Right kidney (tissue), 9 donors: ENCODE results near the gene NBL1.

ENCODE experiments used
- DNase-seq: peaks from one replicate; pipeline ENCODE4 v3.0.0-alpha.2; 2016
- long read RNA-seq, 8 donors: transcript quantifications; one replicate each; lab custom pipeline, GENCODE V29; 2026

NBL1 gene
- long read RNA-seq, donor 1, transcript NBL1-202 (4 exons, 2,172 nt): major isoform, 12 of 12 reads
- long read RNA-seq, donor 1, partial matches to known transcripts: 0 of 12 reads
- long read RNA-seq, donor 1, other reads (novel, unspliced or antisense): 0 of 12 reads
- long read RNA-seq, donor 2, transcript NBL1-202 (4 exons, 2,172 nt): major isoform, 7 of 7 reads
- long read RNA-seq, donor 2, partial matches to known transcripts: 0 of 7 reads
- long read RNA-seq, donor 2, other reads (novel, unspliced or antisense): 0 of 7 reads
- long read RNA-seq, donor 3, partial matches to known transcripts: 0 of 2 reads
- long read RNA-seq, donor 3, other reads (novel, unspliced or antisense): 0 of 2 reads
- long read RNA-seq, donor 4, partial matches to known transcripts: 0 of 2 reads
- long read RNA-seq, donor 4, other reads (novel, unspliced or antisense): 0 of 2 reads
- long read RNA-seq, donor 5, transcript NBL1-202 (4 exons, 2,172 nt): major isoform, 9 of 9 reads
- long read RNA-seq, donor 5, partial matches to known transcripts: 0 of 9 reads
- long read RNA-seq, donor 5, other reads (novel, unspliced or antisense): 0 of 9 reads
- long read RNA-seq, donor 6, transcript NBL1-202 (4 exons, 2,172 nt): major isoform, 16 of 17 reads
- long read RNA-seq, donor 6, partial matches to known transcripts: 0 of 17 reads
- long read RNA-seq, donor 6, other reads (novel, unspliced or antisense): 0 of 17 reads
- long read RNA-seq, donor 7, transcript NBL1-202 (4 exons, 2,172 nt): major isoform, 7 of 7 reads
- long read RNA-seq, donor 7, partial matches to known transcripts: 0 of 7 reads
- long read RNA-seq, donor 7, other reads (novel, unspliced or antisense): 0 of 7 reads
- long read RNA-seq, donor 8, partial matches to known transcripts: 0 of 4 reads
- long read RNA-seq, donor 8, other reads (novel, unspliced or antisense): 0 of 4 reads

GRCh38 chr1:19643602-19644394 is at the start of gene NBL1:
TSS of gene NBL1 (plus strand) at chr1:19644311. CDS start at chr1:19655031, 10,720 bp downstream.
- DNase-seq: peak; percentile 68

- peak; percentile 91 for DNase-seq
Observed at GRCh38 chr1:19596065-19596713, 47.9 kb upstream of the NBL1 start.

GRCh38 chr1:19596714-19597495 is 47.2 kb upstream of the NBL1 start:
- DNase-seq: peak; percentile 93

- no peak for DNase-seq
Observed at GRCh38 chr1:19597496-19598309, 46.4 kb upstream of the NBL1 start.

GRCh38 chr1:19599810-19600209 is 44.3 kb upstream of the NBL1 start:
- DNase-seq: no peak

GRCh38 chr1:19602486-19602885 is 41.6 kb upstream of the NBL1 start:
- no peak for DNase-seq

GRCh38 chr1:19605967-19606366 is 38.1 kb upstream of the NBL1 start:
- DNase-seq: no peak

GRCh38 chr1:19606817-19607642 is 37.1 kb upstream of the NBL1 start:
- no peak for DNase-seq

- DNase-seq: no peak
Observed at GRCh38 chr1:19608232-19608631, 35.9 kb upstream of the NBL1 start.

- no peak for DNase-seq
Observed at GRCh38 chr1:19610282-19610981, 33.7 kb upstream of the NBL1 start.

GRCh38 chr1:19612530-19612929 is 31.6 kb upstream of the NBL1 start:
- no peak for DNase-seq

- DNase-seq: no peak
Observed at GRCh38 chr1:19613171-19613703, 30.9 kb upstream of the NBL1 start.

- DNase-seq: no peak
Observed at GRCh38 chr1:19615438-19615837, 28.7 kb upstream of the NBL1 start.

GRCh38 chr1:19616489-19616888 is 27.6 kb upstream of the NBL1 start:
- DNase-seq: no peak

- DNase-seq: no peak
Observed at GRCh38 chr1:19617376-19617775, 26.7 kb upstream of the NBL1 start.

- no peak for DNase-seq
Observed at GRCh38 chr1:19618428-19618827, 25.7 kb upstream of the NBL1 start.

GRCh38 chr1:19619697-19620384 is 24.3 kb upstream of the NBL1 start:
- DNase-seq: no peak

- DNase-seq: no peak
Observed at GRCh38 chr1:19620786-19621185, 23.3 kb upstream of the NBL1 start.
